HG03439 (cell line): Measurements from ENCODE around the gene OSBPL10.
"Not testable (repeated sequence)": the region's sequence is repeated elsewhere in the genome, so short reads cannot be mapped to it uniquely, and the experiment has no call there.

ENCODE experiments used
- ATAC-seq: cut with Tn5 transposase; IDR thresholded peaks from one replicate; pipeline ENCODE4 v1.9.1; 2021; ENCODE audit warnings: mild to moderate bottlenecking, moderate library complexity; ENCODE audit not compliant: unreplicated experiment

OSBPL10 gene

GRCh38 chr3:31815631-31816440 is 165.2 kb downstream of the OSBPL10 start:
- no peak for ATAC-seq

- ATAC-seq = no peak
These were observed 166.1 kb downstream of the OSBPL10 start for GRCh38 chr3:31815006-31815405.

- no peak for ATAC-seq
These were observed 167.4 kb downstream of the OSBPL10 start for GRCh38 chr3:31813686-31814085.

GRCh38 chr3:31813197-31813596 is 167.9 kb downstream of the OSBPL10 start:
- ATAC-seq = no peak

- ATAC-seq = no peak
These were observed 170.1 kb downstream of the OSBPL10 start for GRCh38 chr3:31810991-31811433.

- ATAC-seq = no peak
These were observed 172.8 kb downstream of the OSBPL10 start for GRCh38 chr3:31808143-31808720.

GRCh38 chr3:31804251-31805051 is 176.6 kb downstream of the OSBPL10 start:
- no peak for ATAC-seq

- no peak for ATAC-seq
These were observed 177.9 kb downstream of the OSBPL10 start for GRCh38 chr3:31802981-31803740.

GRCh38 chr3:31800436-31800835 is 180.6 kb downstream of the OSBPL10 start:
- no peak for ATAC-seq

- ATAC-seq = no peak
These were observed 182.2 kb downstream of the OSBPL10 start for GRCh38 chr3:31798840-31799239.

GRCh38 chr3:31793821-31794220 is 187.2 kb downstream of the OSBPL10 start:
- no peak for ATAC-seq

- ATAC-seq = no peak
These were observed 190.0 kb downstream of the OSBPL10 start for GRCh38 chr3:31791090-31791430.

GRCh38 chr3:31790193-31791089 is 190.6 kb downstream of the OSBPL10 start:
- ATAC-seq = no peak

GRCh38 chr3:31789429-31789828 is 191.6 kb downstream of the OSBPL10 start:
- ATAC-seq = no peak

- ATAC-seq = no peak
These were observed 195.3 kb downstream of the OSBPL10 start for GRCh38 chr3:31785734-31786133.

- ATAC-seq = no peak
These were observed 195.8 kb downstream of the OSBPL10 start for GRCh38 chr3:31785286-31785685.

- not testable (repeated sequence) for ATAC-seq
These were observed 197.2 kb downstream of the OSBPL10 start for GRCh38 chr3:31783851-31784250.

GRCh38 chr3:31782306-31782705 is 198.8 kb downstream of the OSBPL10 start:
- not testable (repeated sequence) for ATAC-seq

- no peak for ATAC-seq
These were observed 201.5 kb downstream of the OSBPL10 start for GRCh38 chr3:31779514-31779913.

GRCh38 chr3:31777887-31778286 is 203.2 kb downstream of the OSBPL10 start:
- no peak for ATAC-seq
